Sigmoid colon (tissue), 7 donors: Measurements from ENCODE around the gene ZC3H8. TPM values are rescaled to one million over a fixed set of nuclear protein-coding genes. Genes with fewer than 3 reads are reported as not detected.

Source experiments
- DNase-seq: peaks from one replicate; pipeline ENCODE4 v3.0.0-alpha.2; 2019
- H3K27ac ChIP-seq, 4 donors: fragments of 200-600 bp; sonication (generic); one replicate each; pipeline ENCODE4 v1.5.1; 2016 to 2019; ENCODE audit warnings: mild to moderate bottlenecking in 1 of 4
- H3K27me3 ChIP-seq, 3 donors: fragments of 200-600 bp; sonication (generic); one replicate each; pipeline ENCODE4 v1.5.1; 2019; ENCODE audit warnings: mild to moderate bottlenecking in 1 of 3
- H3K36me3 ChIP-seq, 4 donors: fragments of 200-600 bp; sonication (generic); one replicate each; pipeline ENCODE4 v1.5.1; 2016 to 2019
- H3K4me1 ChIP-seq, 4 donors: fragments of 200-600 bp; sonication (generic); one replicate each; pipeline ENCODE4 v1.5.1; 2017 to 2019
- H3K4me3 ChIP-seq, 4 donors: fragments of 200-600 bp; sonication (generic); one replicate each; pipeline ENCODE4 v1.5.1; 2017 to 2019; ENCODE audit warnings: mild to moderate bottlenecking in 2 of 4, moderate library complexity in 1 of 4
- H3K9me3 ChIP-seq, 4 donors: fragments of 200-600 bp in 3 of 4; sonication (generic) in 3 of 4; one replicate each; pipeline versions ENCODE4 v1.5.1 to v1.6.1; 2013 to 2019
- CTCF ChIP-seq, 4 experiments: fragments of 450-650 bp in 3 of 4; fragments of 200-600 bp in 1 of 4; IDR thresholded peaks; one replicate each; pipeline ENCODE4 v1.5.1; 2016 to 2019; ENCODE audit warnings: antibody characterized with exemption in 4 of 4, mild to moderate bottlenecking in 3 of 4, moderate library complexity in 2 of 4
- EP300 ChIP-seq, 4 donors: sonication (generic); formaldehyde crosslinking; IDR thresholded peaks; one replicate each; pipeline ENCODE4 v1.6.1; 2017; ENCODE audit warnings: antibody characterized with exemption in 4 of 4
- POLR2A ChIP-seq, 2 donors: fragments of 450-650 bp; IDR thresholded peaks; one replicate each; pipeline ENCODE4 v1.6.1; 2016; ENCODE audit warnings: antibody characterized with exemption in 2 of 2, mild to moderate bottlenecking in 2 of 2, moderate library complexity in 2 of 2
- POLR2AphosphoS5 ChIP-seq, 4 donors: sonication (generic); formaldehyde crosslinking; IDR thresholded peaks; one replicate each; pipeline ENCODE4 v1.6.1; 2017; ENCODE audit warnings: antibody characterized with exemption in 4 of 4
- WGBS, 2 donors: extraction: QIAGEN DNeasy Blood & Tissue Kit; methylation state at CpG; one replicate each; pipeline ENCODE4 v1.1.7; 2013; 5-methylcytosine and 5-hydroxymethylcytosine counted together
- intact Hi-C: fragments of 100-400 bp; cut with DNase I; formaldehyde crosslinking; loops from one replicate; pipeline ENCODE4 v1.15.1; 2023
- polyA plus RNA-seq, 3 donors: library from polyadenylated mRNA; stranded (reverse); fragments of 200-250 nt; gene quantifications; one replicate each; pipeline ENCODE4 v1.2.3, GENCODE V29; 2013
- total RNA-seq, 4 donors: library from RNA; depleted of rRNA; stranded (reverse); fragments of >200 nt; gene quantifications; one replicate each; pipeline ENCODE4 v1.1.0, GENCODE V29; 2016
- donor health status: healthy with polysubstance abuse.
- donor health status: Bipolar disorder and iron deficiency.
- donor health status: healthy.

Gene ZC3H8
- 10 to 100 TPM in 1 of 4 donors, 1 to 10 TPM in 3; 2.7 to 22.2 (median 7.4) TPM for total RNA-seq
- 10 to 100 TPM in 1 of 3 donors, 1 to 10 TPM in 2; 4.2 to 10.2 (median 9.8) TPM for polyA plus RNA-seq

- TF ChIP-seq EP300 (IDR thresholded peaks at IDR 0.05) (no peak), CTCF (IDR thresholded peaks at IDR 0.05) (no peak), POLR2A (IDR thresholded peaks at IDR 0.05) (peak; percentile 59 to 60), POLR2AphosphoS5 (IDR thresholded peaks at IDR 0.05) (peak; percentile 68 to 87 (median 84))
- H3K9me3 ChIP-seq = no peaks in the 10 kb centered on the region
- 0% methylated on average over 68 of the region's 68 CpGs for WGBS, 2 donors
- peak within 1 kb of the TSS; percentile 80 to 85 (median 81) for H3K27ac ChIP-seq
- H3K36me3 ChIP-seq = peaks cover 0 to 3% (median 0%) of the 10 kb centered on the region in 4 donors
- no peaks in the 10 kb centered on the region for H3K27me3 ChIP-seq
- peak; percentile 96 for DNase-seq
- intact Hi-C loops = loop anchor here (1.0 to 10.0 kb wide), 5 partner anchors 21 to 393 kb away; partner anchors contain the start of genes CHCHD5, MERTK, SLC20A1 and TMEM87B
- peaks cover 0 to 15% (median 11%) of the 10 kb centered on the region in 4 donors for H3K4me1 ChIP-seq
- peak within 1 kb of the TSS; percentile 57 to 81 (median 66) for H3K4me3 ChIP-seq
Observed at GRCh38 chr2:112254466-112255240, at the start of gene ZC3H8. TSS of gene ZC3H8 (minus strand) at chr2:112255042. CDS start at chr2:112254981, 61 bp downstream.

- no peak overlapping the region for H3K4me3 ChIP-seq
- no peak for TF ChIP-seq CTCF (IDR thresholded peaks at IDR 0.05)
- TF ChIP-seq EP300 (IDR thresholded peaks at IDR 0.05) = no peak
- no peak for TF ChIP-seq POLR2A (IDR thresholded peaks at IDR 0.05)
- TF ChIP-seq POLR2AphosphoS5 (IDR thresholded peaks at IDR 0.05) = no peak
- H3K27me3 ChIP-seq = no peaks in the 10 kb centered on the region
- 78 to 90% methylated on average over 2 of the region's 2 CpGs for WGBS, 2 donors
- no peaks in the 10 kb centered on the region for H3K9me3 ChIP-seq
- DNase-seq = no peak
- peak overlapping the region in 2 of 4 donors; percentile 27 to 56 for H3K27ac ChIP-seq
- intact Hi-C loops = no loop called here
- peaks cover 0 to 53% (median 7%) of the 10 kb centered on the region in 4 donors for H3K36me3 ChIP-seq
- peaks cover 0 to 19% (median 3%) of the 10 kb centered on the region in 4 donors for H3K4me1 ChIP-seq
Observed at GRCh38 chr2:112304298-112304941, 49.6 kb upstream of the ZC3H8 start.

GRCh38 chr2:112301973-112302372 lies 47.1 kb upstream of the ZC3H8 start:
- no peak for DNase-seq
- Histone ChIP-seq H3K4me1 (peaks cover 0 to 19% (median 3%) of the 10 kb centered on the region in 4 donors), H3K36me3 (peaks cover 0 to 37% (median 3%) of the 10 kb centered on the region in 4 donors), H3K27me3 (no peaks in the 10 kb centered on the region), H3K4me3 (no peak overlapping the region), H3K27ac (no peak overlapping the region), H3K9me3 (no peaks in the 10 kb centered on the region)
- intact Hi-C loops = no loop called here
- no peak for TF ChIP-seq CTCF (IDR thresholded peaks at IDR 0.05)

- Histone ChIP-seq H3K4me3 (no peak overlapping the region), H3K27ac (no peak overlapping the region), H3K9me3 (no peaks in the 10 kb centered on the region), H3K27me3 (no peaks in the 10 kb centered on the region), H3K4me1 (peaks cover 0 to 19% (median 3%) of the 10 kb centered on the region in 4 donors), H3K36me3 (peaks cover 0 to 32% (median 3%) of the 10 kb centered on the region in 4 donors)
- no peak for TF ChIP-seq POLR2AphosphoS5 (IDR thresholded peaks at IDR 0.05)
- no peak for TF ChIP-seq EP300 (IDR thresholded peaks at IDR 0.05)
- TF ChIP-seq POLR2A (IDR thresholded peaks at IDR 0.05) = no peak
- no peak for TF ChIP-seq CTCF (IDR thresholded peaks at IDR 0.05)
- intact Hi-C loops = no loop called here
- DNase-seq = no peak
Observed at GRCh38 chr2:112301171-112301584, 46.3 kb upstream of the ZC3H8 start.
